Endothelial cell of umbilical vein (primary cell): ENCODE data around the gene AP2A2. TPM values are rescaled to one million over a fixed set of nuclear protein-coding genes. Genes with fewer than 3 reads are reported as not detected.

Experiments used
- BruUV-seq: library from RNA; stranded (reverse); fragments of 400-500 nt; replicated peaks from 2 replicates; lab custom pipeline; 2021; lab: Mats Ljungman, UMichigan
- CTCF ChIA-PET: fragments of 300-600, 350-600 bp; sonication (Branson Sonifier 250); formaldehyde crosslinking; loops from one replicate; lab custom pipeline; 2021; ENCODE audit warnings: antibody characterized with exemption, inconsistent platforms; lab: Charles Lee
- POLR2A ChIA-PET: fragments of 300-600, 350-600 bp; sonication (Branson Sonifier 250); formaldehyde crosslinking; loops from one replicate; lab custom pipeline; 2021; ENCODE audit warnings: antibody characterized with exemption, inconsistent platforms; lab: Charles Lee
- DNase-seq: peaks from one replicate; pipeline ENCODE4 v3.0.0-alpha.2; 2011; ENCODE audit warnings: low read depth, low spot score
- FAIRE-seq: peaks from 2 replicates; lab custom pipeline; 2011; peaks lifted over from hg19 to GRCh38; lab: Jason Lieb, UNC
- H2AFZ ChIP-seq: 2 replicates; pipeline ENCODE4 v1.6.0; 2012; ENCODE audit warnings: low read depth, low read length, control low read depth, inconsistent platforms
- H3K27ac ChIP-seq: 2 replicates; pipeline ENCODE4 v1.5.1; 2011; ENCODE audit warnings: low read depth, mild to moderate bottlenecking, control low read depth, low read length, moderate library complexity; ENCODE audit not compliant: insufficient read depth
- H3K27me3 ChIP-seq, 2 experiments: 2 replicates each; pipeline versions ENCODE4 v1.6.0 to v1.6.1; 2011; ENCODE audit warnings: low read length in 2 of 2, mixed read lengths in 1 of 2; ENCODE audit not compliant: control insufficient read depth in 2 of 2, insufficient read depth in 2 of 2
- H3K36me3 ChIP-seq, 2 experiments: 2 replicates in 1 of 2; 3 replicates in 1 of 2; pipeline ENCODE4 v1.5.1; 2011; ENCODE audit warnings: low read length in 2 of 2, mild to moderate bottlenecking in 1 of 2, moderate library complexity in 1 of 2; ENCODE audit not compliant: control insufficient read depth in 2 of 2, insufficient read depth in 2 of 2; ENCODE audit errors: extremely low read depth in 1 of 2
- H3K4me1 ChIP-seq: 3 replicates; pipeline ENCODE4 v1.5.1; 2011; ENCODE audit warnings: mild to moderate bottlenecking, low read length; ENCODE audit not compliant: control insufficient read depth, insufficient read depth; ENCODE audit errors: extremely low read depth
- H3K4me2 ChIP-seq: 2 replicates; pipeline ENCODE4 v1.6.1; 2011; ENCODE audit warnings: low read length, control low read depth, mixed read lengths; ENCODE audit not compliant: insufficient read depth
- H3K4me3 ChIP-seq, 3 experiments: fragments of 200-600 bp in 1 of 3; sonication (generic), shearing (Covaris generic) in 1 of 3; replicated peaks in 1 of 3; 2 replicates each; pipeline ENCODE4 v1.5.1; 2011 to 2016; ENCODE audit warnings: control low read depth in 3 of 3, low read length in 3 of 3, mild to moderate bottlenecking in 2 of 3, inconsistent platforms in 1 of 3, low read depth in 1 of 3, moderate library complexity in 1 of 3; ENCODE audit not compliant: insufficient read depth in 1 of 3
- H3K79me2 ChIP-seq: 2 replicates; pipeline ENCODE4 v1.6.0; 2012; ENCODE audit warnings: low read length, inconsistent platforms; ENCODE audit not compliant: control insufficient read depth, insufficient read depth
- H3K9ac ChIP-seq: replicated peaks from 2 replicates; pipeline ENCODE3; 2011; ENCODE audit warnings: low read length, control low read depth; ENCODE audit not compliant: insufficient read depth; ENCODE audit errors: extremely low read depth
- H3K9me1 ChIP-seq: replicated peaks from 3 replicates; pipeline ENCODE4 v1.6.0; 2011; ENCODE audit warnings: mild to moderate bottlenecking, low read length; ENCODE audit not compliant: control insufficient read depth, insufficient read depth; ENCODE audit errors: extremely low read depth
- H3K9me3 ChIP-seq: replicated peaks from 2 replicates; pipeline ENCODE4 v1.5.1; 2012; ENCODE audit warnings: low read length, inconsistent platforms; ENCODE audit not compliant: control insufficient read depth, insufficient read depth
- H4K20me1 ChIP-seq: replicated peaks from 2 replicates; pipeline ENCODE3; 2011; ENCODE audit warnings: mild to moderate bottlenecking, low read length; ENCODE audit not compliant: control insufficient read depth, insufficient read depth; ENCODE audit errors: extremely low read depth
- EZH2 ChIP-seq: IDR thresholded peaks from 2 replicates; pipeline ENCODE4 v1.6.1; 2012; ENCODE audit warnings: borderline replicate concordance, low read depth, mild to moderate bottlenecking, moderate library complexity, low read length, inconsistent platforms; ENCODE audit not compliant: severe bottlenecking
- FOS ChIP-seq: IDR thresholded peaks from 2 replicates; pipeline ENCODE4 v1.6.1; 2011; ENCODE audit warnings: mild to moderate bottlenecking, low read length, moderate library complexity, borderline replicate concordance; ENCODE audit not compliant: insufficient read depth
- GATA2 ChIP-seq: IDR thresholded peaks from 2 replicates; pipeline ENCODE4 v1.7.0; 2011; ENCODE audit warnings: low read depth, mild to moderate bottlenecking, moderate library complexity, mixed read lengths, low read length; ENCODE audit not compliant: insufficient read length, insufficient read depth
- JUN ChIP-seq: IDR thresholded peaks from 2 replicates; pipeline ENCODE4 v1.6.1; 2011; ENCODE audit warnings: borderline replicate concordance, low read depth; ENCODE audit not compliant: insufficient read length, insufficient read depth
- MYC ChIP-seq: IDR thresholded peaks from one replicate; pipeline ENCODE4 v1.6.1; 2011; ENCODE audit warnings: mild to moderate bottlenecking, low read depth, low read length
- POLR2A ChIP-seq: IDR thresholded peaks from 2 replicates; pipeline ENCODE4 v1.6.1; 2012; ENCODE audit warnings: low read depth, mild to moderate bottlenecking, control low read depth, low read length
- POLR2AphosphoS5 ChIP-seq: IDR thresholded peaks from 2 replicates; pipeline ENCODE4 v1.6.1; 2012; ENCODE audit warnings: low read depth, mild to moderate bottlenecking, control low read depth, low read length, moderate library complexity; ENCODE audit not compliant: insufficient read depth
- dilution Hi-C: fragments of 300-500 bp; cut with MboI; formaldehyde crosslinking; loops from one replicate; pipeline ENCODE4 v1.15.0; 2019; ENCODE audit warnings: low sequenced_read_pairs; ENCODE audit not compliant: extremely low pct_ligation_motif_present
- intact Hi-C: fragments of 100-400 bp; cut with micrococcal nuclease; formaldehyde crosslinking; loops from one replicate; pipeline ENCODE4 v1.10.0; 2022
- polyA plus RNA-seq, 4 experiments: library from polyadenylated mRNA; depleted of rRNA in 3 of 4; stranded (reverse) in 3 of 4; unstranded in 1 of 4; fragments of >200 nt; gene quantifications; 2 replicates each; pipeline versions ENCODE4 v1.2.1 to v1.2.3, GENCODE V29; 2011 to 2012; ENCODE audit warnings: missing spikeins in 1 of 4
- total RNA-seq: library from RNA; stranded (reverse); gene quantifications from 2 replicates; pipeline ENCODE4 v1.2.3, GENCODE V29; 2021
- TF ChIP-seq, protein P1 (sequence below): IDR thresholded peaks from 2 replicates; pipeline ENCODE4 v1.6.1; 2011; ENCODE audit not compliant: insufficient read depth, insufficient read length
- TF ChIP-seq, protein P2 (sequence below), 2 donors: IDR thresholded peaks; 1 replicate in 1 of 2; 2 replicates in 1 of 2; pipeline ENCODE4 v1.5.1; 2011; ENCODE audit warnings: low read length in 2 of 2, mild to moderate bottlenecking in 2 of 2, moderate library complexity in 2 of 2, control low read depth in 1 of 2, inconsistent platforms in 1 of 2, low read depth in 1 of 2; ENCODE audit not compliant: insufficient read depth in 1 of 2; ENCODE audit errors: extremely low read depth in 1 of 2

The AP2A2 gene
- total and polyA plus RNA-seq, 2 donors (not counting 3 experiments of a cell fraction or from before 2014, with no cell fraction given) = 89.5 to 92.6 TPM

DNA sequence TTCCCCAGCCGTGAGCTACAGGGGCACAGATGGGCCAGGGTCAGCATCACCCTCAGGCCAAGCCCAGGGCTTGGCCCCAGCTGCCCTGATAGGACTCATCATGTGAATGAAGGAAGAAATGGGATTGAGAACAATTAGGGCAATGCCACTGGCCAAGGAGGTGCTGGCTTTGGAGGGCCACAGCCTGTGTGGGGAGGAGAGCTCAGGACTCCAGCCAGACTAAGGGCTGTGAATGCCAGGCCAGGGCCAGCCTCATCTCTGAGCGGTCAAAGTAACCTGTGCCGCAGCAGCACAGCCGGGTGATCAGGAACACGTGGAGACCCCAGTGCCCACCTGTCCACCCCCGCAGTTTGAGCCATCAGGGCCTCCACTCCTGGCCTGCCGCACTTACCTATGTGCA lies 25.1 kb upstream of the AP2A2 start:
- POLR2A ChIA-PET = no interaction called here
- H3K36me3 ChIP-seq = peaks cover 12 to 41% of the 10 kb centered on the region in 2 experiments
- no peaks in the 10 kb centered on the region for H3K9me1 ChIP-seq
- no peak overlapping the region for H3K4me2 ChIP-seq
- no peaks in the 10 kb centered on the region for H3K79me2 ChIP-seq
- H2AFZ ChIP-seq = no peak overlapping the region
- no peaks in the 10 kb centered on the region for H3K4me1 ChIP-seq
- BruUV-seq = no TSS peak
- no peak overlapping the region for H3K27ac ChIP-seq
- DNase-seq = no peak
- H3K9me3 ChIP-seq = no peaks in the 10 kb centered on the region
- no peaks in the 10 kb centered on the region for H4K20me1 ChIP-seq
- H3K4me3 ChIP-seq = no peak overlapping the region
- dilution Hi-C loops = no loop called here
- no peaks in the 10 kb centered on the region for H3K27me3 ChIP-seq
- TF ChIP-seq GATA2 (no peak), POLR2A (no peak), EZH2 (no peak), FOS (no peak), JUN (no peak), POLR2AphosphoS5 (no peak), MYC (no peak)
- TF ChIP-seq, protein P1, sequence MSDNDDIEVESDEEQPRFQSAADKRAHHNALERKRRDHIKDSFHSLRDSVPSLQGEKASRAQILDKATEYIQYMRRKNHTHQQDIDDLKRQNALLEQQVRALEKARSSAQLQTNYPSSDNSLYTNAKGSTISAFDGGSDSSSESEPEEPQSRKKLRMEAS = no peak
- TF ChIP-seq, protein P2, sequence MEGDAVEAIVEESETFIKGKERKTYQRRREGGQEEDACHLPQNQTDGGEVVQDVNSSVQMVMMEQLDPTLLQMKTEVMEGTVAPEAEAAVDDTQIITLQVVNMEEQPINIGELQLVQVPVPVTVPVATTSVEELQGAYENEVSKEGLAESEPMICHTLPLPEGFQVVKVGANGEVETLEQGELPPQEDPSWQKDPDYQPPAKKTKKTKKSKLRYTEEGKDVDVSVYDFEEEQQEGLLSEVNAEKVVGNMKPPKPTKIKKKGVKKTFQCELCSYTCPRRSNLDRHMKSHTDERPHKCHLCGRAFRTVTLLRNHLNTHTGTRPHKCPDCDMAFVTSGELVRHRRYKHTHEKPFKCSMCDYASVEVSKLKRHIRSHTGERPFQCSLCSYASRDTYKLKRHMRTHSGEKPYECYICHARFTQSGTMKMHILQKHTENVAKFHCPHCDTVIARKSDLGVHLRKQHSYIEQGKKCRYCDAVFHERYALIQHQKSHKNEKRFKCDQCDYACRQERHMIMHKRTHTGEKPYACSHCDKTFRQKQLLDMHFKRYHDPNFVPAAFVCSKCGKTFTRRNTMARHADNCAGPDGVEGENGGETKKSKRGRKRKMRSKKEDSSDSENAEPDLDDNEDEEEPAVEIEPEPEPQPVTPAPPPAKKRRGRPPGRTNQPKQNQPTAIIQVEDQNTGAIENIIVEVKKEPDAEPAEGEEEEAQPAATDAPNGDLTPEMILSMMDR (IDR thresholded peaks at IDR 0.05; ENCODE audit: extremely low read depth in 1 of 2, insufficient read depth in 1 of 2, low read depth in 1 of 2, low read length in 2 of 2) = no peak
- CTCF ChIA-PET = interaction anchor here (2.1 kb wide), 1 partner anchor 151 kb away, joined by 8 read pairs; no protein-coding TSS in a partner anchor
- intact Hi-C loops = no loop called here
- H3K9ac ChIP-seq = no peak overlapping the region
- no peak for FAIRE-seq
